OCI-LY1 (cell line): ENCODE data around the gene NMB.

Source experiments
- CTCF ChIP-seq: fragments of 200-600 bp; sonication (generic), shearing (Covaris generic); IDR thresholded peaks from 2 replicates; pipeline ENCODE4 v1.5.1; 2017; ENCODE audit warnings: mild to moderate bottlenecking, antibody characterized with exemption, low read length, moderate library complexity, mixed read lengths
- EZH2 ChIP-seq: fragments of 200-600 bp; sonication (generic), shearing (Covaris generic); IDR thresholded peaks from 2 replicates; pipeline ENCODE4 v1.8.0; 2017; ENCODE audit warnings: borderline replicate concordance, mixed run types, mild to moderate bottlenecking, antibody characterized with exemption, low read length, moderate library complexity, mixed read lengths

- TF ChIP-seq CTCF (no peak), EZH2 (no peak)
These were observed 51.3 kb downstream of the NMB start for GRCh38 chr15:84606653-84607120.
